Superior temporal gyrus (tissue), 1 donor: Measurements from ENCODE around the gene RABGAP1L.
"Not testable (repeated sequence)": the region's sequence is repeated elsewhere in the genome, so short reads cannot be mapped to it uniquely, and the experiment has no call there.

Source experiments
- DNase-seq: peaks from one replicate; pipeline ENCODE4 v3.0.0-alpha.2; 2016; ENCODE audit errors: extremely low spot score

RABGAP1L gene

DNA sequence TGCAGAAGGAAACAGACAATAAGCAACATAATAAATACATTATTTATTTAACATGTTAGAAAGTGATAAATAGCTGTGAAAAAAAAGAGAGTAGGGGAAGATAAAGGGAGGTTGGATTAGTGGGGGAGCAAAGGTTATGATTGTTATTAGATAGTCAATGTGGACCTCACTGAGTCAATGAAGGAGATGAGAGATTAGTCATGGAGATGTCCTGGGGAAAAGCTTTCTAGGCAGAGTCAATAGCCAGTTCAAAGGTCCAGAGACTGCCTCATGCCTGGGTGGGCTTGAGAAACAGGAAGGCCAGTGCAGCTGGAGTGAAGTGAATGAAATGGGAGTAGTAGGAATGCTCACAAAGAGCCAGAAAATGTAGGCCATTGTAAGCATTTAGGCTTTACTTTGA, 653.3 kb downstream of the RABGAP1L start:
- no peak for DNase-seq

DNA sequence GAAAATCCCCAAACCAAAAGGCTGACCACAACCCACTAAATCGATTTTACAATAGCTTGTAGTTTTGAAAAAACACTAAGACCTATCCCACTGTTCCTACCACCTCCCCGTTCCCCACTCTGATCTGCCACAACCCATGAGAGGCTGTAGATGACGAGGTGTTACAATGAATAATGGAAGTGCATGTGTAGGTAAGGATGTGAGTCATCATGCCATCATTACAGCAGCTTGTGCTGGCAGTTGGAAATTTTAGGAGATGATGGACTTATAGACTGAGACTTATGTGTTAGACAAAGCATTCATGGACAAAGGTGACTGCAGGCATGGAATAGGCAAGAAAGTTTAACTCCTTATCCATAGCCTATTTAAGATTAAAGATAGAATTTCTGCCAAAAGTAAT, 655.7 kb downstream of the RABGAP1L start:
- DNase-seq, result no peak

DNA sequence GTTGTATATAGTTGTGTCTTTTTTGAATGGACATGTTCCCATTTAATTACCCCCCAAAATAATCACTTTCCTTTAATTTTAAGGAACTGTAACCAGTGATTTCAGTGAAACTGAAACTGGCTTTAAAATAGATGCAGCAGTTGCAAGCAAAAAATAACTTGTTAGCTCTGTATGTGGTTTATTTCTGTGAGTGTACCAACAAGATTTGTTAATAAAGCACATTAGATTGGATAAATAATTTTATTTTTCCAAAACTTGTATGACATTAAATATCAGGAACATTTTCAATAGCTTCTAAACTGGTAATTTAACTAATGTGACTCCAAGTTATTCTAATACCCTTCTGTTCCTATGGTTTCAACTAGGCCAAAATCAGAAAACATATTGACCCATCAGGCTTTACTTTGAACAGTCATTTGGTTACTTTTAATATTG, 656.2 kb downstream of the RABGAP1L start:
- no peak for DNase-seq

DNA sequence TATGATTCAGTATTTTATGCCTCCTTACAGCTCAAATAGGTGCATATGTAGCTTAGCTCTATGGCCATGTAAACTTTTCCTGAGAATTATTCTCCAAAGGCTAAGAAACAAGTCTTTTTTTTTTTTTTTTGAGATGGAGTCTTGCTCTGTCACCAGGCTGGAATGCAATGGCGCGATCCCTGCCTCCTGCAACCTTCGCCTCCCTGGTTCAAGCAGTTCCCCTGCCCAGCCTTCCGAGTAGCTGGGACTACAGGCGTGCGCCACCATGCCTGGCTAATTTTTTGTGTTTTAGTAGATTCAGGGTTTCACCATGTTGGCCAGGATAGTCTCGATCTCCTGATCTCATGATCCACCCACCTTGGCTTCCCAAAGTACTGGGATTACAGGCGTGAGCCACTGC, 657.3 kb downstream of the RABGAP1L start:
- not testable (repeated sequence) for DNase-seq

DNA sequence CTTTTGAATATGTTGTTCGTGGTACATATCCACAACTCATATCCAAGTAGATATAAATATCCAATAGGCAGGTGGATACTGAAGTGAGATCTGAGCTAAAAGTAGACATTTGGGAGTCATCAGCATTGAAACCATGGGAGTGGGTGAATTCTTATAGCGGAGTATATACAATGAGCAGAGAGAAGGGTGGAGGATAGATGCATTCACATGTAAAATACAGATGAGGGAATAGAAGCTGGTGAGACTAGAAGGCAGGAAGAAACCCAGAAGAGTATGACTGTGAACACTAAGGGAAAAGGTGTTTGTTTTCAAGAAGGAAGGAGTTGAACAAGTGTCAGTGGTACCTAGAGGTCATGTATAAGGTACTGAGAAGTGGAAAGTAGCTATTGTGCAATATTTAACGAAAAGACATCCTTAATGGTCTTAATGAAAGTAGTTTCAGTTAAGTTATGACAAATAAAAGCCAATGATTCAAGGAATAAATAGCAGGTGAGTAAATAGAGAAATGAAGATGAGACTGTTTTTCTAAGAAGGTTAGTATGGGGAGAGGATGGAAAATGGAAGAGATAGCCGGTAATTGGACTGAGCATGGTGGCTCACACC, 658.8 kb downstream of the RABGAP1L start:
- DNase-seq, result no peak

DNA sequence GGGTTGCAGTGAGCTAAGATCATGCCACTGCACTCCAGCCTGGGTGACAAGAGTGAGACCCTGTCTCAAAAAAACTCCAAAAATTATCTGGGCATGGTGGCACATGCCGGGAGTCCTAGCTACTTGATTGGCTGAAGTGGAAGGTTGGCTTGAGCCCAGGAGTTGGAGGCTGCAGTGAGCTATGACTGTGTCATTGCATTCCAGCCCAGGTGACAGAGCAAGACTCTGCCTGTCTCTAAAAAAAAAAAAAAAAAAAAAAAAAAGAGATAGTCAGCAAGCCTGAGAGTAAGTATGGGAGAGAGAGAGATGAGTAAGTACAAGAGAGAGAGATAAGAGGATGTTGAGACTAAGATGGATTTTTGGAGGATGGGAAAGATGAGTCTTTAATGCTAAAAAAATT, 659.6 kb downstream of the RABGAP1L start:
- DNase-seq, result no peak

DNA sequence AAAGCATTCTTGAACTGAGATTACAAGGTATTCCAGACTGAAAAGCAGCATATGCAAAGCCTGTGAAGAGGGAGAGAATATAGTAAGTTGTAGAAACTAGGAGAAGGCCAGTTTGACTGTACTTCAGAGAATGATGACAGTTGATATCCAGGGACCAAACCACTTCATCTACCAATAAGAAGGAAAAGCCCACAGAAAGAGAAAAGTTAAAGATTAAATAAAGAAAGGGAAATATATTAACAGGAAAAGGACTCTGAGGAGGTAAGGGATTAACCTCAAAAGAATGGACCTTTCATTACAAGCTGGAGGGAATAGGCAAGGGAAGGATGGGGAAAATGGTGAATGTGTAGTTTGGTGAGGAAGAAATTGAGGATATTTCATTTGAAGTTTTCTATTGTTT, 660.3 kb downstream of the RABGAP1L start:
- no peak for DNase-seq

DNA sequence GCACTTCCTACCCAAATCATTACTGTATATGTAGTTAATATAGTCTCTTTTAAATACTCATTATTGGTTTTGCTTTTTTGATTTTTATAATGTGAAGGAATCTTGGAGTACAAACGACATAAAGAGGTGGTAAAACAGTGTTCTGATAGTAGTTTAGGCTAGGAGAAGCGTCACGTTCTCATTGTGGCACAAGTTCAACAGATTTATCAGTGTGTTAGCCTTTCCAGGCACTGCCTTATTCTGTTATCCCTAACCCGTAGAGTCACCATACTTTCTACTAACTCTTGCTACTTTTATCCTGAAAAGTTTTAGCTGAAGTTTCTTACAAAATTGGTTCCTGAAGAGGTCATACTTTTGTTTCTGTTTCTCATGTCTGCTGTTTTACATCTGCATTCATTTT, 665.8 kb downstream of the RABGAP1L start:
- DNase-seq, result no peak

DNA sequence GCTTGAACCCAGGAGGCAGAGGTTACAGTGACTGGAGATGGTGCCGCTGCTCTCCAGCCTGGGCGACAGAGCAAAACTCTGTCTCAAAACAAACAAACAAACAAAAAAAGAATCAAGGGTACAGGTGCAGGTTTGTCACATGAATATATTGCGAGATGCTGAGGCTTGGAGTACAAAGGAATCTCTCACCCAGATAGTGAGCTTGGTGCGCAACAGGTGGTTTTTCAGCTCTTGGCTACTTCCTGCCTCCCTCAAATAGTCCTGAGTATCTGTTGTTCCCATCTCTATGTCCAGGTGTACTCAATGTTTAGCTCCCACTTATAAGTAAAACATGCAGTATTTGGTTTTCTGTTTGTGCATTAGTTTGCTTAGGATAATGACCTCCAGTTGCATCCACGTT, 666.5 kb downstream of the RABGAP1L start:
- no peak for DNase-seq

DNA sequence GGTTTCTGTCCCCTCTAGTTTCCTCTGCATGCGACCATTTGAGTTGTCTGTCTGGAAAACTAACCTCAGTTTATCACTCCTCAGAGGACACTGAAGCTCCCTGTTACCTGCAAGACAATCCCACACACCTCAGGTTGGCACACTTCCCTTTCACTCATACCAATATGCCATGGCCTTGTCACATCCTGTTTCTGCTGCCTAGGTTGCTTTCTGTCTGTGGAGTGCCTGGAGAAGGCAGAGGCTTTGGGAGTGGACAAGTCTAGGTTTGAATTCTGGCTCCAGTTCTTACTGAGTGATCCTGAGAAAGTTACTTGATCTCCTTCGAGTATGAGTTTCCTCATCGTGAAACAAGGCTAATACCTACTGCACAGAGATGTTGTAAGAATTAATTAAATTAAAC, 668.9 kb downstream of the RABGAP1L start:
- no peak for DNase-seq

DNA sequence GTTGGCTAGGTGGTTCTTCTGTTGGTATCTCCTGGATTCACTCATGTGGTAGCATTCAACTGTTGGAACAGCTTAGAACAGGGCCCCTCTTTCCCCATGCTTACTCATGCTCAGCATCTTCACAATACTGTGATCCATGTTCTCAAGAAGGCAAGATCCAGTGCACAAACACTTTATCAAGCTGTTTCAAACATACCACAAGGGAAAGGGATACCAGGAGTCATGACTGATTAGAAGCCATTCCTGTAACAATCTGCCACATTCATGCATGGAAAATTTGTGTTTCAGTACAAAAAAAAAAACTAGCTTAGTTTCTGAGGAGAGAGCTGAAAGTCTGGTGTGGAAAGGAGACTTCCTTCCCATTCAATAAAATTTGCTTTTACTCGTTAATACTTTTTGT, 670.7 kb downstream of the RABGAP1L start:
- no peak for DNase-seq

DNA sequence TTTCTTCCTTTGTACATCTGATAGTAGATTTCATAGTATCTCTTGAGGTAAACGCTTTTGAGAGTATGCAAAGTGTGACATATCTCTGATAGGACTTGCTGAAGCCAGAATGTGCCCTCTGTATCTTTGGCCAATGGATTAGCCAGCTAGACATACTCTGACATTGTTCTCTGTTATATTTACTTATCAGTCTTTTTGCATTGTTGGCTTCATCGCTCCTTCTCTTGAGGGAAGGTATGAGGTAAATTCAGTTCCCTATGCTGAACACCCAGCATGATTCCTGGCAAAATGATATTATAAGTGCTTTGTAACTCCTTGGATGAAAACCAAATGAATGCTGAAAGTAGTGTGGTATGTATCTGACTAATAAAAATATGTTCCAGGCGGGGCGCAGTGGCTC, 677.2 kb downstream of the RABGAP1L start:
- no peak for DNase-seq

DNA sequence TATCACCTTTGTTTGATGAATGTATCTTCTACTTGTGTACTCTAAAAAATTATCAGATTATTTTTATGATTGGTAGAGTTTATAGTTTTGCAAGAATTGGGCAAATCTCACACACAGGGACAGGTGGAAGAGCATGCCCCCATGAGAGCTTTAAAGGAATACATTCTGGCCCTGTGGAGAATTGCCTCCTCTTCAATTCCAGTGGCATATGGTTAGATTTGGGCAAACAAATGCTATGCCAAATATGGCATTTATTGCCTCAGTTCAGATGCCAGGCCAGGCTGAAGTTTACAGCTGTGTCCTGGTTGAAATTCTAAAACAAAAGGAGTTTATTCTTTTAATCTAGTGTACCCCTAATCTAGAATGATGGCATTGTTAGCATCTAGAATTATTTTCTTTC, 678.1 kb downstream of the RABGAP1L start:
- no peak for DNase-seq

DNA sequence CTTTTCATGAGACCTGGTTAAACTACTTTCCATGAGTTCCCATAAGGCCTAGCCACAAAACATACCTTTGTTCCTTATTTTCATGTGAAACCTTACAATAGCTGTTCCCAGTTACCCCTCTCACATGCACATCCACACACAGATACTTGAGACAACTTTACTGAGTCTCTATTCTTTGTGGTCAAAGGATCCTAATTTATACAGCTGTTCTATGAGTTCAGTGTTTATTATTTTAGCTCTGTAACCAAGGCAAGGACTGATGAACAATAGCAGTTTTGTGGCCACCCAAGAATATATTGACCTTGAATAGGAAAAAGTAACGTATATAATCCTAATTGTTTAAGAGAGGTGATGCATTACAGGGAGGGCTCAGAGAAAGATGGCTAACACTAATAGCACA, 679.9 kb downstream of the RABGAP1L start:
- no peak for DNase-seq

DNA sequence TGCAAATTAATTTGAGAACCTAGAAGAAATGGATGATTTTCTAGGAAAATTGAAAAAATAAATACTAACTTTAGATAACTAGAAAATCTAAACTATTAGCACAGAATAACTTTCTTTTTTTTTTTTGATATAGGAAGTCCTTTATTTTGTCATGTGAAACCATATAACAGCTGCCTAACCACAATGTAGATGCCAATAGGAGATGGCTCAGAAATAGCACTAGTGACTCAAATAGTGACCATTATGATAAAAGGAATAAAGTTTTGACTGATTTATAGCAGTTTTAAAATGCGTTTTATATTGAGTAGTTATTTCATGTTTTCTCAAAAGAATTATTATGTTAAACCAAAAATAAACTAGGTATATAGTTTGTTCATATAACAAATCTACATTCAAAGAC, 682.4 kb downstream of the RABGAP1L start:
- no peak for DNase-seq

DNA sequence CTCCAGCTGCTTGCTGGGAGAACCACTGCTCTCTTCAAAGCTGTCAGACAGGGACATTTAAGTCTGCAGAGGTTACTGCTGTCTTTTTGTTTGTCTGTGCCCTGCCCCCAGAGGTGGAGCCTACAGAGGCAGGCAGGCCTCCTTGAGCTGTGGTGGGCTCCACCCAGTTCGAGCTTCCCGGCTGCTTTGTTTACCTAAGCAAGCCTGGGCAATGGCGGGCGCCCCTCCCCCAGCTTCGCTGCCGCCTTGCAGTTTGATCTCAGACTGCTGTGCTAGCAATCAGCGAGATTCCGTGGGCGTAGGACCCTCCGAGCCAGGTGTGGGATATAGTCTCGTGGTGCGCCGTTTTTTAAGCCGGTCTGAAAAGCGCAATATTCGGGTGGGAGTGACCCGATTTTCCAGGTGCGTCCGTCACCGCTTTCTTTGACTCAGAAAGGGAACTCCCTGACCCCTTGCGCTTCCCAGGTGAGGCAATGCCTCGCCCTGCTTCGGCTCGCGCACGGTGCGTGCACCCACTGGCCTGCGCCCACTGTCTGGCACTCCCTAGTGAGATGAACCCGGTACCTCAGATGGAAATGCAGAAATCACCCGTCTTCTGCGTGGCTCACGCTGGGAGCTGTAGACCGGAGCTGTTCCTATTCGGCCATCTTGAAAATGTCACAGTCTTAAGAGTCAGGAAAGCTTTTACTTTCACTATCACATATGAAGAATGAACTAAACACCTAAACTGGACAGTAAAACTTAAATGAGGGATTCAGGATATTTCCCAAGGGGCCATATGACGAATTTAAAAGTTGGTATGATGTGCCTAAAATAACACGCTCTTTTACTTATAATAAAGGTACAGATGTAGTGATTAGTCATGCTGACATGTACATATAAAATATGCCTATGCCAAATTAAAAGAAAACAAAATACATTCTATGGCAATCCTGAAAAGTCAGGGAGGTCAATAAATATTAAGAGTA, 689.6 kb downstream of the RABGAP1L start:
- not testable (repeated sequence) for DNase-seq

DNA sequence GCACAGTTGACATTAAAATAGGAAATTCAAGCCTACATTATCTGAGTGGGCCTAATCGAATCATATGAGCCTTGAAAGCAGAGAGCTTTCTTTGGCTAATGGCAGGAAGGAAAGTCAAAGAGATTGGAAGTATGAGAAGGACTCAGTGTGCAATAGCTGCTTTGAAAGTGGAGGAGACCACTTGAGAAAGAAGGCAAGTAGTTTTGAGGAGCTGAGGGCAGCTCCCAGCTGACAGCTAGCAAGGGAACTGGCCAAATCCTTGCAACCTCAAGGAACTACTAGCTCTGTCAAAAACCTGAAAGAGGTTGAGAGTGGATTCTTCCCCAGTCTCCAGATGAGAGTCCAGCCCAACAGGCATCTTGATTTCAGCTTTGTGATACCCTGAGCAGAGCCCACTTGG, 691.4 kb downstream of the RABGAP1L start:
- DNase-seq, result no peak

DNA sequence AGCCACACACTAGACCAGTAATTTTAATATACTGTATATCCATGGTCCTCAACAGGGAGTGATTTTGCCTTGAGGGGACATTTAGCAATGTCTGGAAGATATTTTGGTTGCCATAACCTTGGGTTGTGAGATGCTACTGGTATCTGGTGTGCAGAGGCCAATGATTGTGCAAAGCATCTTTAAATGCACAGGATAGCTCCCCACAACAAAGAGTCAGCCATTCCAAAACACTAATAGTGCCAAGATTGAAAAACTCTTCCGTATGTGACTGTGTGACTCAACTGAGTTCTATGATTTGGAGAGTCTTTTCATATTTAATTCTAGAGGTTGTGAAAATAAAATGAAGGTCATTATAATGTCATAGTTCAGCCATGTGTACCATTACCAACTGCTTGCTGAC, 699.0 kb downstream of the RABGAP1L start:
- DNase-seq, result no peak

DNA sequence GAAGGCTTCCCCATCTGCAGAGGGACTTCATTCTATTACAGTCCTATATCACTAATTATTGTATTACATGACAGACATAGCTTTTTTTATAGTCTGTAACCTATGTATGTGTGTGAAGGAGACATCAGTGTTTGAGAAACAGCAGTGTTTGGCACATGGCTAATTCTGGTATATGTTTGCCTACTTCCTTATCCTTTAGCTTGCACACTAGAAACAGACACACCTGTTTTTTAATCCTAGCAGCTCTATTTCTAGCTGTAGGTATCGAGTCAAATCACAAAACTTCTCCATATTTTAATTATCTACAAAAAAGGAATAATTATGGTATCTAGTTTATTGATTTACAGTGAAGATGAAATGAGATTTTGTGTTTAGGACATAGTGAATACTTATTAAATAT, 711.0 kb downstream of the RABGAP1L start:
- DNase-seq, result no peak

DNA sequence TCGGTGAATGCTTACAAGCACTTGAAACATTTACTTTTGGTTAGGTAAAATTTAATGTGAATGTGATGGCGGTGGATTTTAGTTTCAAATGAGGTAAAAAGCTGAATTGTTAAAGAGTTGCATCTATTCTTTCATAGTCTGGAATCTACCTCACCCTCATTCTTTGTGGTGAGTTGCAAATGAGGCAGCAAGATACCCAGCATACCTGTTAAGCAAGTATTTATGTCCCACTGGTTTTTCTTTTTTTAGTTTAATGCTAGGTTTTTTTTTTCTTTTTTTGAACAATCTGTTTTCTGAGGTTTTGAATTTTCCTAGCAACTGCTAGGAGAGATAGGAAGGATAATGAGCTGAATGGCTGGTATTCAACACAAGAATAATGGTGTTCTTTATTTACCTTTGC, 712.6 kb downstream of the RABGAP1L start:
- DNase-seq, result no peak

DNA sequence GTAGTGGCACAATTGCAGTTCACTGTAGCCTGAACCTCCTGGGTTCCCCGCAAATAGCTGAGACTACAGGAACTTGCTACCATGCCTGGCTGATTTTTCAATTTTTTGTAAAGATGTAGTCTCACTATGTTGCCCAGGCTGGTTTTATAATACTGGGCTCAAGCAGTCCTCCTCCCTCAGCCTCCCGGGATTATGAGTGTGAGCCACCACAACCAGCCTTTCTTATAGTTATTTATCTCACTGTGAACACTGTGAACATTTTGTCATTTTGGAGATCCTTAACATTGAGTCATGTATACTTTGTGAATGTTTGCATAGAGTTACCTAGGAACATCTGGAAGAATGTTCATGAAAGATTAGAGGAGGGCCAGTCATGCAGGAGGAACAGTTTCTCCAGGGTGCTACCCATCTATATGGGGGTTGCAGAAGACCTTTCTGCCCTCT, 713.3 kb downstream of the RABGAP1L start:
- DNase-seq, result no peak

DNA sequence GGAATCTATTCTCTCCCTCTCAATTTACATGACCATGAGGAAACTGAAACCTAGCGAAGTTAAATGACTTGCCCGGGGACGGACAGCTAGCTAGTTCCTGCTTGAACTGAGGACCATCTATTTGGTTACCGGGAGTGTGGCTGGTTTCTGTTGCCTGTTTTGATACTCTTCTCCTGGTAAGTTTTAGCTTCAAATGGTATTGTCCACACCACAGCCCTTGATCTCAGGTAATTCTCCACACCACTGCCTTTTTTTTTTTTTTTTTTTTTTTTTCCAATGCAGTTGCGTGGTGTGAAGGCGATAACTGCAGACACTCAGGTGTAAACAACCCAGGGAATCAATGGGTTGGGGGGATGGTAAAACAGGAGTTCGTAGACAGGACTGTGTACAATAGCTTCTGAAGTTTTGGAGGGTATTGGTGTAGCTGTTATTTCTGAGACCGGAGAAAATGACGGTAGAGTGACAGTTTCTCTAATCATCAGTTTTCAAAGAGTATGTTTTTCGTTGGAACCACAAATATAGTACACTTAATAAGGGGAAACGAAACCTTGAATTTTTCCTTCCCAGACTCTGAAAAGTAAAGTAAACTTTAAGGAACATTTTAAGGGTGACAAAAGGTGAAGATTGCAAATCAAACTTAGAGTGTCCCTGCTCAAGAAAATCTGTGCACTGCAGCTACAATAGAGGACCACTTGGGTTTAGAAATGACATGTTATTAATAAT, 715.2 kb downstream of the RABGAP1L start:
- DNase-seq, result no peak

DNA sequence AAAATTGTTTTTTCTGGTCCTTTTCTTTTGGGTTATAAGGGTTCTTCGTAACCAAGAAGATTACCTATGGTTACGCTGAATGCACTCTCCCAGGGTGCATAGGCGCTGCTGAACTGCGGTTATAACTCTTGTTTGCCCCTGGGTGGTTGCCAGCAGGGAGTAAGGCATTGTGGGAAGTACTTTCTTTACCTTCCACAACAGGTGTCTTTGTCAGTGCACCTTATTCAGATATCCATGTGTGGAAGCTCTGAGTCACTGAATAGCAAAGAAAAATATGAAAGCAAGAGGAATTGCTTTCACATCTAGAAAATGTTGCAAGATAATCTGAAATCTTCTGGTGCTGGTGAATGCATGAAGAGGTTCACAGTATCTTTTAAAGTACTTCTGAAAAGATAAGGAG, 716.0 kb downstream of the RABGAP1L start:
- DNase-seq, result no peak
